GM18498 (cell line): ENCODE measurements around the gene SPRR3.
"Not testable (repeated sequence)": the region's sequence is repeated elsewhere in the genome, so short reads cannot be mapped to it uniquely, and the experiment has no call there.

Experiments
- ATAC-seq: cut with Tn5 transposase; IDR thresholded peaks from one replicate; pipeline ENCODE4 v1.9.1; 2021; ENCODE audit warnings: mild to moderate bottlenecking, moderate library complexity; ENCODE audit not compliant: unreplicated experiment

The SPRR3 gene

DNA sequence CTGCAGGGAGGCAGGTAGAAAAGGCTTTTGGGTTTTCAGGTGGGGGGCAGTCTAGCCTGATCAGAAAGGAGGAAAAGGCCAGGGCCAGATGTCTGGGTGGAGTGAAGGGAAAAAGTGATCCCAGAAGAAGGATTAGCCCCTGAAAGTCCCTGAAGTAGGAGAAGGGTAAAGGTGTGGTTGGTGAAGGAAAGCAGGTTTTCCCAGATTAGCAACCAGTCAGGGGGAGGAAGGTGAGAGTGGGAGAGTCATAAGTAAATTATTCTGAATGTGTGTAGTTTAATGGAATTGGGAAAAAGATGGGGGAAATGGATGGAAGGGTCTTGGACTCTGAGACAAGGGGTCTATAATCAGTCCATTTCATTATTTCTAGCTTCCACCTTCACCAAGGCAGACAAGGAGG, 18.3 kb upstream of the SPRR3 start:
- no peak for ATAC-seq

DNA sequence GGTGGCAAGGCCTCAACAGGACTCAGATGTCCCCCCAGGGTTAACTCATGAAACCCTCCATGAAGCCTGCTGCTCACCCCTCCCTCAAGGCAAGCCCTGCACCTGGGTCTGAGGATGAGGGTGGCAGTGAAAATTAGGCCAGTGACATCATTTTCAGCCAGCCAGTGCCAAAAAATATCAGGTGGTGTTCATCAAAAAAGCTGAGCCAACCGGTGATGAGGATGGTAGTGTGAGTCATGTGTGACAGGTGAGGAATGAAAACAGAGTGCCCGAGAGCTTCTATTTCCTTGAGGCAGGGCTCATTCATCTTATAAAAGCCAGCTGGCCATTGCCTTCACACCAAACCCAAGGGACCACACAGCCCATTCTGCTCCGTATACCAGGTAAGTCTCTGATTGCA, 17.8 kb upstream of the SPRR3 start, which contains the start of gene SPRR1A:
TSS of gene SPRR1A (plus strand) at position 339 of the 400 bp plus-strand sequence. CDS start 1,150 bp downstream, outside the sequence.
- no peak for ATAC-seq

DNA sequence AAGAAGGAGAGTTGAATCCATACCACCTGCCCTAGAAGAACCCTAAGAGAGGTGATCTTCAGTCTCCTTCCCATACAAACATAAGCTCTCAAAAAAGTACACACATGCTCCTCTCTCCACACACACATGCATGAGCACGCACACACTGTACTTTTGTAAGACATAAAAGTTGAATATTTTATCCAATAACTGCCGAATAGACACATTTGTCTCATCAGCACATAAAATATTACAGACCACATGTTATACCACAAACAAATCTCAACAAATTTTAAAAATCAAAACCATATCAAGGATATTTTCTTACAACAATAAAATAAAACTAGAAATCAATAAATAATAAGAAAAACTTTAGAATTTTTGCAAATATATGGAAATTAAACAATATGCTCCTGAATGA, 15.0 kb upstream of the SPRR3 start:
- no peak for ATAC-seq

DNA sequence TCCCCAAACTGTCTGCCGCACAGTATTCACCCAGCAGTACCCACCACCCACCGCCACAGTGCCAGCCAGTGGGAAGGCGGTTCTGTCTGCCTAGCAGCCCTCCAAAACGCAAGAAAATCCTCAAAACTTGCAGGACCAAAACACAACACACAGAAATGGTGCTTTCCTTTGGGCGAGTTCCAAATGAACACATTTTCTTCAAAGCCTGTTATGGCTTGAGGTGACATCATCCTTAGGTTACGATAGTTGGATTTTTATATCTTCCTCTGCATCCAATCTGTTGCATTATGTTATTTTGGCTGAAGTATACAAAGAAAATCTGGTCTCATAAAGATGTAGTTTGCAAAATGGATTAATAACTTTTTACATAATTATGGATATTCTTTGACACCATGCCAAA, 8.4 kb upstream of the SPRR3 start:
- ATAC-seq: no peak

DNA sequence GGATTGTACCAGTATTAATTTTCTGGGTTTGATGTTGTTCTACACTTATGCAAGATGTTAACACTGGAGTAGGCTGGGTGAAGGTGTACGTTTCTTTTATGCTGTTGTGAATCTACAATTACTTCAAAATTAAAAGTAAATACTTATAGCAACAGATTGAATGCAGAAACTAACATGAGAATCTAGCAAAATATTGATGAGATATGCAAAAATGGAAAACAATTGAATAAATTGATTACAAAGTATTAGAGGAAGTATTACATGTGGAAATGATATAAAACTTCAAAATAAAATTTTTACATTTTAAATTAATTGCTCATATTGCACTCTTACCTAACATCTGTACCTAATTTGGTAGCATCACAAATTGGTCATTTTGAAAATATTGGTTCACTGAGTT, 5.7 kb upstream of the SPRR3 start:
- no peak for ATAC-seq

DNA sequence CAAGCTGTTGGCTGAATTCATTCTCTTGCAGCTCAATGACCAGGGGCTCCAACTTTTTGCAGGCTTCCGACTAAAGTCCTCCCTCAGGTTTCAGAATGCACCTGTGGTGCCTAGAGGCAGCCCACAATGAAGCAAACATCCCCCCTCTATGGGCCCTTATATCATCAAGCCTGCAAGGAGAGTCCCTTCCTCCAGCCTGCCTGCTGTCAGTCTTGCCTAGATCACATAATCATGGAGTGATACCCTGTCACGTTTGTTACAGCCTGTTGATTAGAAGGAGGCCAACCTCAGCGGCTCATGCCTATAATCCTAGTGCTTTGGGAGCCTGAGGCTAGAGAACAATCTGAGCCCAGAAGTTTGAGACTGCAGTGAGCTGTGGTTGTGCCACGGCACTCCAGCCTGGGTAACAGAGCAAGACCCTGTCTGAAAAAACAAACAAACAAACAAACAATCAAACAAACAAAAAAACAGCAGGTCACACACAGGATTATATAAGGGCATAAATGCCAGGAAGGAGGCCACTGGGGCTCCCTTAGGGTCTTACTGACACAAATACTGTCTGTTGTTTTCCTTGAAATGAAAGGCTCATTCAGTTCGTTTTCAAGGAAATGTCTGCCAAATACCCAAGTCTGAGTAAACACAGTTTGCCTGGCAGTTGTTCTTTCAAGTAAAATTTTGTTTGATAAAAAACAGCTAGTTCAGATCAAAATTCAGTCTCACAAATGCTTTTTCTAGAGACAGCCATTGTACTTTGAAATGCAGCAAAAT, 4.7 kb upstream of the SPRR3 start:
- no peak for ATAC-seq

DNA sequence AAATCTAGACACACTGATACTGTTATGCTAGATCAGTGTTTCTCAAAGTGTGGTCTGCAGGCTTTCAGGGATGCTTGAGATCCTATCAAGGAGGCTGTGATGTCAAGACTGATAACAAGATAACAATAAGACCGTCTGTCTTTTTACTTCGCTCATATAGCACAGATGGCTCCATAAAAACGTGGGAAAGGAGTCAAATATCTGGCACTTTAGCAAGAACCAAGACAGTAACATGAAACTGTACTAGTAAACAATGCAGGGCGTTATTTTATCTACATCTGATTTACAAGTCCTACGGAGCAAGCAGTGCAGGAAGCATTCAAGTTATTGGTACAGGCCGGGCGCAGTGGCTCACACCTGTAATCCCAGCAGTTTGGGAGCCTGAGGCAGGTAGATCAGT, 3.6 kb upstream of the SPRR3 start:
- ATAC-seq: no peak

DNA sequence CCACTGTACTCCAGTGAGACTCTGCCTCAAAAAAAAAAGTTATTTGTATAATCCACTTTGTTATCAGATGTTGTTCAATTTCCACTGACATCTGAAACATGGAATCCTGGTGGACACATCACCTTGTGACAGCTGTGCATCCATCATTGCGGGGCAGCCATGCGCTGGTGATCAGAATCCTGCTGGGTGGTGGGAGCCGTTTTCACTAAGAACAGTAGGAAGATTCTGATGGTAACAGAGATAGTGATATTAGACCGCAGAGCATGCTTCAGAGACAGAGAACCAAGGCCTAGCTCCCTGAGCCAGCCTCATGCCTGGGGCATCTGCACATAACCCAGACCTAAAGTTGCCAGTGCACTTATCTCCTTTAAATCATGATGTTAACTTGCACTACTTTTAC, 3.1 kb upstream of the SPRR3 start:
- ATAC-seq: no peak

DNA sequence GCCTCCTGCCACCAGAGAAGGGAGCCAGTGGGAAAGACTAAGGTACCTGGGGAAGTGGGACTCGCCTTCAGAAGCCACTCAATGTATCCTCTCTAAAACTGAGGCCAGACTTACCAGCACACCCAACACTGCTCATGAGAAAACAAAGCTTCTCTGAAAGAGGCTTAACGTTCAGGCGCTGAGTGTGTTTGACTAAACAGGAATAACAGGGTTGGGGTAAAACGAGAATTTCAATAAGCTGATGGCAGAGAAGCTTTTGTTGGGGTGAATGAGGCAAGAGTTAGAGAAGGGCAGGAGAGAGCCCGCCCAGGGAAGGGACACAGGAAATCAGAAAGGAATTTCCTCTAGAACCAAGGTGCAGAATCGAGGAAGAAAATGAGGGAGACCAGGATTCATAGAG, 1.7 kb upstream of the SPRR3 start:
- ATAC-seq: no peak

DNA sequence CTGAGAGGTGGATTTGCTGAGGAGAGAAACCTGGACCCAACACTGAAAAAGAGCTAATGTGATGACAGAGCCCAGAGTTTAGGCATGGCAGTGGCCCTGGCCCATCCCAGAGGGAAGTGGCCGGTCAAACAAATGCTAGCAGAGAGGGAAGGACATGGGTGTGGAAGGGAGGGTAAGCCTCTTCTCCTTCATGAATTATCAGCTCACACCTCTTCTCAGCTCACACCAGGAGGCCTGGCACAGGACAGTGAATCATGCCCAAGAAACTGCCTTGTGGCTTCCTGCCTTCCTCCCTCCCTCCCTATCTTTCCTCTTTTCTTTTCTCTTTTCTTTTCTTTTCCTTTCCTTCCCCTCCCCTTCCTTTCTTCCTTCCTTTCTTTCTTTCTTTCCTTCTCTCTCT, 1.3 kb upstream of the SPRR3 start:
- ATAC-seq: no peak

DNA sequence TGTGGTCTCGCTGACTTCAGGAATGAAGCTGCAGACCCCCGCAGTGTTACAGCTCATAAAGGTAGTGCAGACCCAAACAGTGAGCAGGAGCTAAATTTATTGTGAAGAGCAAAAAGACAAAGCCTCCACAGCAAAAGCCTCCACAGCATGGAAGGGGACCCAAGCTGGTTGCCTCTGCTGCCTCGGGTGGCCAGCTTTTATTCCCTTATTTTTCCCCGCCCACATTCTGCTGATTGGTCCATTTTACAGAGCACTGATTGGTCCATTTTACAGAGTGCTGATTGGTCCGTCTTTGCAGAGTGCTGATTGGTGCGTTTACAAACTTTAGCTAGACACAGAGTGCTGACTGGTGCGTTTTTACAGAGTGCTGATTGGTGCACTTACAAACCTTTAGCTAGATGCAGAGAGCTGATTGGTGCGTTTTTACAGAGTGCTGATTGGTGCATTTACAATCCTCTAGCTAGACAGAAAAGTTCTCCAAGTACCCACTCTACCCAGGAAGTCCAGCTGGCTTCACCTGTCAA, 9.7 kb downstream of the SPRR3 start:
- not testable (repeated sequence) for ATAC-seq

DNA sequence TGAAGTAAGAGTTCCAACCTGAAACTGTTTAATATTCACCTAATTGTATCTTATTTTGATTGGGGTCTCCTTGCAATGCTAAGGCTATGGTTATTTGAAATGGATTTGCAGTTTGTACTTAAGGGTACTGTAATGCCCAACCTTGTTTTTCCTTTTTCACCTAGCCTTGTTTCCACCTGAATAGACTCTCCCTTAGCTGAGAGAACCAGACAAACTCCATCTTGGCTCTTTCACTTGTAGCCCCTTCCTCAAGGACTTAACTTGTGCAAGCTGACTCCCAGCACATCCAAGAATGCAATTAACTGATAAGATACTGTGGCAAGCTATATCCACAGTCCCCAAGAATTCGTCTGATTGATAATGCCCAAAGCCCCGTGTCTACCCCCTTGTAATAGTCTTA, 20.3 kb downstream of the SPRR3 start:
- not testable (repeated sequence) for ATAC-seq

DNA sequence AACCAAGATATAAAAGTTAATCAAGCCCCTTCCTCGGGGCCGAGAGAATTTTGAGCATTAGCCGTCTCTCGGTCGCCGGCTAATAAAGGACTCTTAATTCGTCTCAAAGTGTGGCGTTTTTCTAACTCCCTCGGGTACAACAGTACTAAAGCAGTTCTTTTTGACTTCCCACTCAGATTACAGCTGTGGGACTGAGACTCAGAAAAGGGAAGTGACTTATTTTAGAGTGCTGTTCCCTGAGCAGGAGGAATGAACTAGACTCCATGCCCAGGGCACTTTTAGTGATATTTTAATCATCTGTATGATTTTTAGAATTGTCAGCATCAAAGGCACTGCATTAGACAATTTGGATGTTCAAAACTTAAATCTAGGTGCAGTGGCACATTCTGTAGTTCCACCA, 20.8 kb downstream of the SPRR3 start:
- not testable (repeated sequence) for ATAC-seq

DNA sequence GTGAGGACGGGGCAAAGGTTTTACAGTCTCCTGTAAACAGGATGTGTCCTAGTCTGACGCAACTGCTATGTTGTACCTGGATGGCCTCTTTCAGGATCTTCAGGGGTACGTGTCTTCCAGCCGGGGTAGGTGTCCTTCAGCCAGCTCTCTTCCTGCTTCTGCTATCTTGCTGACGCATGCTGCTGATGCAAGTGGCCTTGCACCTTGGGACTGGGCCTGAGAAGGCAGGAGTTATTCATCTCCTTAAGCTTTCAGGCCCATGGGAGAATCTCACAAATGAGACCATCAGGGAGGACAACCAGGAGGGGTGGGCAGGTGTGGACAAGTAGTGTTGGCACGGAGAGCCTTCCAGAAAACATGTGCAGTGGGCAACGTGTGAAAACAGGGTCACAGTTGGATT, 21.6 kb downstream of the SPRR3 start:
- no peak for ATAC-seq

DNA sequence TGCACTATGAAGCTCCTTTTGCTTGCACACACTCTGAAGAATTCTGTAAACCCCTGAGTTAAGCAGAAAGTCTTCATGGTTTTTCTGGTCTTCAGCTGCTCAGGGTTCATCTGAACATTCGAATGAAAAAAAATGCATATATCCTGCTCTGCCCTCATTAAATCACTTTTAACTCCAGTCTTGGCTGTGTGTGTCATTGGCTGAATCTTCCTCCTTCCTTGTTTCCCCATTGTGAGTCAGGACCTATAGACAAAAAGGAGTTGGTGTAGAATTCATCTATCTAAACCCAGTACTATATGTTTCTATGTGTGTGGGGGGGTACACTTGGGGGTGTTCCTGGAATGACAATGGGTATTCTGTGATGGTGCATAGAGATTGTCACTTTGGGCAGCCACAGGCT, 22.9 kb downstream of the SPRR3 start:
- no peak for ATAC-seq

DNA sequence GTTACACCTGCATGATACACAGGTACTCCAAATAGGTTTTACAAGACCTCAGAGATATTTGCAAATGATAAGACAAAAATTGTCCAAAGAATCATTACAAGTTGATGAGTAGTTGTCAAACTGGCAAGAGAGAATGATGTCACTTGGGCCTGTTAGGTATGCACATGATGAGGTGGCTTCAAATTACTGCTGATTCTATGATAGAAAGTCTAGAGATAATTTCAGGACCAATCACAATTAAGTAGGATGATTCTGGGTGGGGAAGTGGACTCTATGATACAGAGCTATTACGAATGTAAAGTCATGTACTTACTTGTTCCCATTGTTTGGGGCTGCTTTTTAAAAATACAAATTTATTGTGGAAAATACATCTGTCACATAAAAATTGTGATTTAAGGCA, 24.2 kb downstream of the SPRR3 start:
- no peak for ATAC-seq

DNA sequence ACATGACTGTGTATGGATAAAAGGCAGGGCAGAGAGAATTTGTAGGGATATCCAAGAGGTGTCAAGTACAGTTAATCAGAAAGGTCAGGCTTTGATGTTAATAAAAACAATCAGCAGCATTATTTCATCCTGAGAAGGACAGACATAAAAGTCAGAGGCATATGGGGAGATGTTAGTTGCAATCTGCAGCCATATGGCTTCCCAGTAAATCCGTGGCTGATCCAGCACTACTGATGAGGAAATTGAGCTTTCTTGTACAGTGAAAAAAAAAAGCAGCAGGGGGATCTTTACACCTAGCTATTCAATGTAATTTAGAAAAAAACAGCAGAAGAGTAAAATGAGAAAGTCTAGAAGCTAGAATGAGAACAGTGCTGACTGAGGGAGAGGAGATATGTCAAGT, 27.2 kb downstream of the SPRR3 start:
- ATAC-seq: no peak

DNA sequence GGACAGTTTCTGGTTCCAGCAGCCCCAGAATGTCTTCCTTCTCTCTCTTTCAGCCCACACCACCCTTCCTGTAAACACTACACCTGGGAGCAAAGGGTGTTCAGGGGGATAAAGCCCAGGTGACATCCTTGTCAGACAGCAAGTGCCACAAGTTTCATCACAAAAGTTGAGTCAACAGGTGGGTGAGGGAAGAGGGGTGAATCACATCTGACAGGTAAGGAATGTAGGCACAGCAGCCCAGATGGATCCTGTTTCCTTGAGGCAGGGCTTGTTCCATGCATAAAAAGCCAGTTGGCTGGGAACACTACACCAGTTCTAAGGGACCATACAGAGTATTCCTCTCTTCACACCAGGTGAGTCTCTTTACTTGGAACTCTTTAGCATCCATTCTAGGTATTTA, 29.3 kb downstream of the SPRR3 start, which contains the start of gene SPRR1B:
TSS of gene SPRR1B (plus strand) at position 309 of the 400 bp plus-strand sequence. CDS start 1,143 bp downstream, outside the sequence.
- ATAC-seq: no peak

DNA sequence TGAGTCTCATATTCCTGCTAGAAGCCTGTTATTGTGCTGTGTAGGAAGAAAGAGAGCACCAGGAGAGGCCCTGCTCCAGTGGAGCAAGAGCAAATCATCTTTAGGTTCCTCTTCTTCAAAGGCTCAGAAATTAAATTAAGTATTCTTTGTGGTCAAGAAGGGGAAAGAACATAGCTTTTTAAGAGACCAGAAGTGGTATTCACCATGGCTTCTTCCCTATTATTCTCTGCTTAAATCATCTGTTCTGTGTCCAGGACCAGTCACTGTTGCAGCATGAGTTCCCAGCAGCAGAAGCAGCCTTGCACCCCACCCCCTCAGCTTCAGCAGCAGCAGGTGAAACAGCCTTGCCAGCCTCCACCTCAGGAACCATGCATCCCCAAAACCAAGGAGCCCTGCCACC, 30.5 kb downstream of the SPRR3 start:
- no peak for ATAC-seq

DNA sequence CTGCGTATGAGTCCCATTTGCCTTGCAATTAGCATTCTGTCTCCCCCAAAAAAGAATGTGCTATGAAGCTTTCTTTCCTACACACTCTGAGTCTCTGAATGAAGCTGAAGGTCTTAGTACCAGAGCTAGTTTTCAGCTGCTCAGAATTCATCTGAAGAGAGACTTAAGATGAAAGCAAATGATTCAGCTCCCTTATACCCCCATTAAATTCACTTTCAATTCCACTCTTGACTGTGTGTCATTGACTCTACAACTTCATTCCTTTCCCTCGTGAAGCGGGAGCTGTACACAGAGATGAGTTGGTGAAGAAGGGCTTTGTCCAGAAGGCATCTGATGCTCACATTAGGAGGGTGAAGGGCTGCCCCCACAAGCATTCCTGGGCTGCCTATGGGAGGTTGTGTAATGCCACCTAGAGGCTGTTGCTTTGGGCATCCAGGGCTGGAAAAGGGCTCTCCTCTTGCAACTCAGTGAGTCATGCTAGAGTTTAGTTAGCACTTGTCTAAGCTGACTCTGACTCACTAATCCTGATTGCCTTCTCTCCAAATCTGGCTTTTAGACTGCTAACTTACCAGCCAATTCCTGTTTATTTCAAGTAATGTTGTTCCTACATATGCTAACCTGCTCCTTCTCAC, 31.2 kb downstream of the SPRR3 start:
- no peak for ATAC-seq

DNA sequence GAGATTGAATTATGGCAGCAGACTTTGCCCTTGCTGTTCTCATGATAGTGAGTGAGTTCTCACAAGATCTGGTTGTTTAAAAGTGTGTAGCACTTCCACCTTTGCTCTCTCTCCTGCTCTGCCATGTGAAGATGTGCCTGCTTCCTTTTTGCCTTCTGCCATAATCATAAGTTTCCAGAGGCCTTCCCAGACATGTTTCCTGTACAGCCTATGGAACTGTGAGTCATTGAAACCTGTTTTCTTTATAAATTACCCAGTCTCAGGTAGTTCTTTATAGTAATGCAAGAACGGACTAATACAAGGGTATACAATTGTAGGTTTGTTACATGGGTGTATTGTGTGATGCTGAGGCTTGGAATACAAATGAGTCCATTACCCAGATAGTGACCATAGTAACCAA, 33.7 kb downstream of the SPRR3 start:
- ATAC-seq: no peak

DNA sequence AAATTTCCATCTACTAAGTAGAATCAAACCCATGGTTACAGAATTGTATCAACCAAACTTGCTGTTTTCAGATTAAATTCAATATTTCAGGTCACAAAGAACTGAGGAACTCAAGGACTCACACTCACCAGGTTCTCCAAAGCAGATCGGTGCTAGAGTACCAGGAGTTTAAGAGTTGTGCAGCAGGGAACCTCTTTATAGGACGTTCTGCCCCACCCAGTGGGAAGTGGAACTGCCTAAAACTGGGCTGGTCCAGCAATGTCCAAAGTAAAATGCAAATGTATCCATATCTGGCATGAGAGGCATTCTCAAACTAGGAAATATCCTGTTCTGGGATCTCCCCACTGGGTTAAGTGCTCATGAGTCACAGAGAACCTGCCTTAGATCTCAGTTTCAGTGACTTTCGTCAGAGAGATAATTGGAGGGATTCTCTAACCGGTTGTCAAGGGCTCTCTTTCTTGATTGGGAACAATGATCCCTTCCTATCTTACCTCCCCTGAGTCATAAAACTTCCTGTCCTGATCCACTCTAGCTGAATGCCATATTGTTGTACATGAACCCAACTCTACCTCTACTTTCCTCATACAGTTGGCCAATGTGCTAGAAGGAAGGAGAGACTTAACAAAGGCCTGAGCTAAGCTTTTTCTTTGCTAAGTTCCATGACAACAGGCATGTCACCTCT, 39.5 kb downstream of the SPRR3 start, which contains the start of gene SPRR2D:
TSS of gene SPRR2D (minus strand) at position 171 of the 682 bp plus-strand sequence. CDS start 774 bp downstream, outside the sequence.
- ATAC-seq: no peak
